GM19238 (cell line): ENCODE measurements around the gene DDX50.
A peak's percentile ranks its signal among the peaks of the same experiment; 100 is the strongest.
"Not testable (repeated sequence)": the region's sequence is repeated elsewhere in the genome, so short reads cannot be mapped to it uniquely, and the experiment has no call there.

Experiments
- DNase-seq: peaks from one replicate; pipeline ENCODE4 v3.0.0; 2011; ENCODE audit warnings: low spot score; ENCODE audit not compliant: insufficient read length

Gene DDX50, protein sequence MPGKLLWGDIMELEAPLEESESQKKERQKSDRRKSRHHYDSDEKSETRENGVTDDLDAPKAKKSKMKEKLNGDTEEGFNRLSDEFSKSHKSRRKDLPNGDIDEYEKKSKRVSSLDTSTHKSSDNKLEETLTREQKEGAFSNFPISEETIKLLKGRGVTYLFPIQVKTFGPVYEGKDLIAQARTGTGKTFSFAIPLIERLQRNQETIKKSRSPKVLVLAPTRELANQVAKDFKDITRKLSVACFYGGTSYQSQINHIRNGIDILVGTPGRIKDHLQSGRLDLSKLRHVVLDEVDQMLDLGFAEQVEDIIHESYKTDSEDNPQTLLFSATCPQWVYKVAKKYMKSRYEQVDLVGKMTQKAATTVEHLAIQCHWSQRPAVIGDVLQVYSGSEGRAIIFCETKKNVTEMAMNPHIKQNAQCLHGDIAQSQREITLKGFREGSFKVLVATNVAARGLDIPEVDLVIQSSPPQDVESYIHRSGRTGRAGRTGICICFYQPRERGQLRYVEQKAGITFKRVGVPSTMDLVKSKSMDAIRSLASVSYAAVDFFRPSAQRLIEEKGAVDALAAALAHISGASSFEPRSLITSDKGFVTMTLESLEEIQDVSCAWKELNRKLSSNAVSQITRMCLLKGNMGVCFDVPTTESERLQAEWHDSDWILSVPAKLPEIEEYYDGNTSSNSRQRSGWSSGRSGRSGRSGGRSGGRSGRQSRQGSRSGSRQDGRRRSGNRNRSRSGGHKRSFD

DNA sequence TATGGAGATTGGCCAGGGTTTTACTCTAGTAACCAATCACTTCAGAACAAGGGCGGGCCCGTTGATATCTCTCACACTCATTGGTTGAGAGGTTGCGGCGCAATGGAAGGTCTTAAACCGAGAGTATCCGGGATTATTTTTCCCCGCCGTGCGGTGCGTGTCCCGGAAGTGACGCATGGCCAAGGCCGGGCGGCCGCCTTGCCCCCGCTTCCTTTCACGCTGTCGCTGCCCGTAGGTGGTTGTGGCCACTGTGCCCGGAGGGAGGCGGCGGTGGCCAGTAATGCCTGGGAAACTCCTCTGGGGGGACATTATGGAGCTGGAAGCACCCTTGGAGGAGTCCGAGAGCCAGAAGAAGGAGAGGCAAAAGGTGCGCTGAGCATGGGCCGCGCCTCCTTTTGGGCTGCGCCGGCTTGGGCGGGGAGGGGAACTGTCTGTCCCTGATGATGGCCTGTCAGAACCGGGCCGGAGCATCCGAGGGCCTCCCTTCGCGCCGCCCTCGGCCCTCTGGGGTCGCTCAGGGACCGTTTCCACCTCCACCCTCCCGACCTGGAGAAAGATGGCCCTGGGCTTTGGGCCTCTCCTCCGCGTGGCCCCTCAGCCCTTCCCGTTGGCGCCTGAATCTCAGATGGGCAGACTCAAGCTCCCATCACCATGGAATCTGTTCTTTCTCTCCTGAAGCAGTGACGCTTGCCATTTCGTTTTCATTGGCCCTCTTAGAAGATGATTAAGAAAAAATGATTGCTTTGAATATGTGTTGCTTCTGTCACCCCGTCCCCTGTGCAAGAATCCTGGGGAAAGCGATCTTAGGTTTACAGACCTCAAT, at the start of gene DDX50:
TSS of gene DDX50 (plus strand) at position 211 of the 823 bp plus-strand sequence. CDS start at position 281, 70 bp downstream.
- peak; percentile 77 for DNase-seq

DNA sequence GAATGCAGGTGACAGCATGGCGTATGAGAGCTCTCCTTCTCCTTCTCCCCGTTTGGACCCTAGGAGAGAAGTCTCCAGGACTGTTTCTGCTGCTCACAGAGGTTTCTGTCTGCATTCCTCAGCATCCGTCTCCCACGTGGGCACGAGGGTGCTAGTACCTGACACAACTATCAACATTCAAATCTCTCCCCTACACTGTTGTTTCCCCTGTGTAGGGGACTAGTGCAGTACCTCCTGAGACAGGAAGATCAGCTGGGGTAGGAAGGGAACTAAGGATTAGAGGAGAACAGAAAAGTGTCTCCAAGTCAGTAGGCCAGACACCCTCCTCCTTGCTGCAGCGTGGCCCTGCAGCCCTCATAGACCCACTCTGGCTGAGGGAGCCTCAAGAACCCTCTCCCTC, 44.8 kb upstream of the DDX50 start:
- DNase-seq, result no peak

DNA sequence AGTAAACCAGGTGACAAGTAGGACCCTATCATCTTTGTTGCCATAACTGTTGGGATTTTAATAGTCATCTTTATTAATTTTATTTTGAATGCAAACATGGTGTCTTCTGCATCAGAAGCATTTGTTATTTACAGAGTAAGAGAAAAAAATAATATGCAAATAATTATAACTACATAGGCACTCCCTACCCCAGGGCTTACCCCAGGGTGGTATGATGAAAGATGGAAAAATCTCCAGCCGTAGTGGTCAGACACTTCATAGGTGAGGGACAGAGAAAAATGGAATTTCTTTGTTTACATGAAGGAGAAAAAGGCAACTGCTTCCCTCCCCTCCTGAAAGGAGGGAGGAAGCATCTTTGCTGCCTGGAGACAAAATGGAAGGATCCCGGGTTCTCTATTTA, 44.1 kb upstream of the DDX50 start:
- DNase-seq, result no peak

DNA sequence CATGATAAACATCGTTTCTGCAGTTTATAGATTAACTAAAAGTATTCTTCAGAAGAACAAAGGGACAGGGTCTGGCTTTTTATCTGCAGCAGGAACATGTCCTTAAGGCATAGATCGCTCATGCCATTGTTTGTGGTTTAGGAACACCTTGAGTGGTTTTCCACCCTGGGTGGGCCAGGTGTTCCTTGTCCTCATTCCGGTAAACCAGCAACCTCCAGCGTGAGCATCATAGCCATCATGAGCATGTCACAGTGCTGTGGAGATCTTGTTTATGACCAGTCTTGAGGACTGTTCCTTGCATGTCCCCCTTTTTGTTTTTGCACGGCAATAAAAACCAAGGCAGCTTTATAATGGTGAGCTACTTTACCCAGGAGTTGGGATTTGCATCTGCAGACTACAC, 39.9 kb upstream of the DDX50 start:
- DNase-seq, result no peak

DNA sequence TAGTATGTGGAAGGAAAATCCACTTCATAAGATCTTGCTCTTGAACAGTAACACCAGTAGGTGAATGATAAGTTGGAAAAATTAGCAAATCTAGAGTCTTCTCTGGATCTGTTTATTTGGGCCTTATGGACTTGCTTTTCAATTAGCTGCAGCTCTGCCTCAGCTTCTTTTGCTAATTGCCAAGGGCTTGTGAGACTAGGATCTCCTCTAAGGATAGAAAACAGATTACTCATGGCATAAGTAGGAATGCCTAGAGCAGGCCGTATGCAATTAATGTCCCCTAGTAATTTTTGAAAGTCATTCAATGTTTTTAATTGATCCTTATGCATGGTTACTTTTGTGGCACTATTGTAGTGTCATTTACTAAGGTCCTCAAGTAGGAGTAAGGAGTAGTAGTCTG, 36.5 kb upstream of the DDX50 start:
- no peak for DNase-seq

DNA sequence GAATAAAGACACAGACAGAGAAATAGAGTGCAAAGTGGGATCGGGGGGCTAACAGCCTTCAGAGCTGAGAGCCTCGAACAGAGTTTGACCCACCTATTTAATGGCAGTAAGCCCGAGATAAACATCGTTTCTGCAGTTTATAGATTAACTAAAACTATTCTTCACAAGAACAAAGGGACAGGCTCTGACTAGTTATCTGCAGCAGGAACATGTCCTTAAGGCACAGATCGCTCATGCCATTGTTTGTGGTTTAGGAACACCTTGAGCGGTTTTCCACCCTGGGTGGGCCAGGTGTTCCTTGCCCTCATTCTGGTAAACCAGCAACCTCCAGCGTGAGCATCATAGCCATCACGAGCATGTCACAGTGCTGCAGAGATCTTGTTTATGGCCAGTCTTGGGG, 32.9 kb upstream of the DDX50 start:
- not testable (repeated sequence) for DNase-seq

DNA sequence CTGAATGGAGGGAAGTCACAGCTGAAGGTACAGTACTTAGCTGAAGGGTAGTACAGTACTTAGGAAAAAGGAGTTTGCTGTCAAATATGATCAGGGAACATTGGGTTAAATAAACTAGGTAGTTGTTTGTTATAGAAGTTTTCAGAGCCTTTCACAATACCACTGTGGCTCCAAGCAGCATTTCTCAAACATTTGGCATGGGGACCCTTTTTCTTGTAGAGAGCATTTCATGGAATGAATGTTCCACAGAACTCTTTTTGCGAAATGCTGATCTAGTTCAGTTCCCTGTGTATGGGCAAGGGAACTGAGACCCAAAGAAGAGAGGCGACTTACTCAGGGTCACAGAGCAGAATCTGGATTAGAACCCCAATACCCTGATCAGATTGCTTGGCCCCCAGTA, 31.5 kb upstream of the DDX50 start:
- DNase-seq, result no peak

DNA sequence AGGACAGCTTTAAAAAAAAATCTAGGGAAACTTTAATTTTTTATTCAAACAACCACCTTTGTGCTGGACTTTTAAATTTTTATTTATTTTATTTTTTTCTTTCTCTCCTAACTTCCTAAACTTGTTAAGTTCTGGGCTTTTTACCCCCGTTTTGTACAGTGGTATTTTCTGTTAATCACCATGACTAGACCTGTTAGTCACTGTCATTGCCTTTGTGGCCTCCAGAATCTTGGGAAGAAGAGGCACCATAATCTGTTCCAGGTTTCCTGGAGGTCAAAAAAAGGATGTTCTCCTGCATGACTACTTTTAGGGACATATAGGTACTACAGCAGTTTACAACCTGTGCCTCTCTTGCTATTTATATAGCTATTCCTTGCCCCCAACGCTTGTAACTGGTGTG, 31.1 kb upstream of the DDX50 start:
- no peak for DNase-seq

DNA sequence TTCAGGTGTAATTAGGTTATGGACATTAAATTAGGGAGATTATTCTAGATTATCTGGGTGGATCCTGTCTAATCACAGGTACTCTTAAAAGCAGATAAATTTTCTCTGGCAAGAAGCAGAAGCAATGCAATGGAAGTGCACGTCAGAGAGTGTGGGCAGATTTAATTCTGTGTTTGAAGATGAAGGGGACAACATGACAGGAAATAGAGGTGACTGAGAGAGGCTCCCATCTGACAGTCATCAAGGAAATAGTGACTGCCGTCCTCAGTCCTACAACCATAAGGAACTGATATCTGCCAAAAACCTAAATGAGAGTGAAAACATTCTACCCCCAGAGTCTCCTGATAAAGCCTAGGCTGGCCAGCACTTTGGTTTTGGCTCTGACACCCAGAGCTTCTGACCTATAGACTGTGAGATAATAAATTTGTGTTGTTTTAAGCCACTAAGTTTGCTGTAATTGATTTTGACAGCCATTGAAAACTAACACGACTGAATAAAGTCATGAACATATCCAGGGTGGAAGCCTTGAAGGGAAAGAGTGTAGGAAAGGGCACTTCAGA, 30.5 kb upstream of the DDX50 start:
- DNase-seq, result no peak

DNA sequence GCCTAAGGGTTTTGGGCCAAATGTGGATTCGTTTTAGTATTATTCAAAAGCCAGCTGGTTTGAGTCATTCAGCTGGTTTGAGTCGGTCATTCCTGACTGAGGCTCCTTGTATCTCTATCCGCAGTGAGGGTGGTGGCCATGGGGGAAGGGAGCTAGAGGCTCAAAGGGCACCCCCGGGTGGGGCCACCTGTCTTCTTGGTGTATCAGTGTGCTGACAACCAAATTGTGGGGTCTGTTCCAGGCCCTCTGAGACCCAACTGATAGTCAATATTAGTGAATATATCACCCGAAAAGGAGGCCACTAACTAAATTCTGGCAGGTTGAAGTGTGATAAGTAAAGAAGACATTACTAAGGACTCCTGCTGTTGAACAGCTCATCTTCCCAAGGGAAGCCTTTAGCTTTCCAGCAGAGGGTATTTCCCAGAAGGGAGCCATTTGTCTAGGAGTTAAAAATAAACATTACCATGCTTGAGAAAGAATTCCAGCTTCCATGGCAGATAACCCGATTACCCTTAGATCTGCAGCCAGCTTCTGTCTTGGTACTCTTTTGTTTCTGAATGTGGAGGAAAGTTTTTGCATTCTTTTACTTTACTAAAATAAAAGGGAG, 29.9 kb upstream of the DDX50 start:
- DNase-seq, result no peak

DNA sequence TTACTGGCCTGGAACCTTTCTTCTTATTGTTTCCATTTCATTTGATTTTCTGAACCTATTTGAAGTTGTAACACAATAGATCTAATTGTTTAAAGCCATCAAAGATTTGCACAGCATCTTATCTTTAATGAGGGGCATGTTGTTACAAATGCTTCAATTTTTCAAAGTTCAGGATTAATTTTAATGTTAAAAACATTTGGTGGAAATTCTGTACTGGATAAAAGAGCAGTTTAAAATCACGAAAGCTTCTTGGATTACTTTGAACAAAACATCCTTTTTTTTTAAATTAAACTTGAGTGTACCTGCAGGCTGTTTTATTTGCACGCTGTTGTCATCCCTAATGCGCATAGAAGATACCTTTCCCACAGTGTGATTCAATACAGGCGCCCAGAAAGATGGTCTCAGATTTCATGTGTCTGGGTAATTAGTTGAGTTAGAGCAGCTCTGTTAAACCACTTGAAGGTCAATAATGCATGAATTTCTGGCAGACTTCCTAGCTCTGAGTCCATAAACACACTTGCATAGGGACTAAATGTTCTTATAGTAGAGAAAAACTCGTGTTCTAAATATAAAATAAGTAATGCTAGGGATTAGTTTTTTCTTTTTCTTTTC, 29.3 kb upstream of the DDX50 start:
- no peak for DNase-seq

DNA sequence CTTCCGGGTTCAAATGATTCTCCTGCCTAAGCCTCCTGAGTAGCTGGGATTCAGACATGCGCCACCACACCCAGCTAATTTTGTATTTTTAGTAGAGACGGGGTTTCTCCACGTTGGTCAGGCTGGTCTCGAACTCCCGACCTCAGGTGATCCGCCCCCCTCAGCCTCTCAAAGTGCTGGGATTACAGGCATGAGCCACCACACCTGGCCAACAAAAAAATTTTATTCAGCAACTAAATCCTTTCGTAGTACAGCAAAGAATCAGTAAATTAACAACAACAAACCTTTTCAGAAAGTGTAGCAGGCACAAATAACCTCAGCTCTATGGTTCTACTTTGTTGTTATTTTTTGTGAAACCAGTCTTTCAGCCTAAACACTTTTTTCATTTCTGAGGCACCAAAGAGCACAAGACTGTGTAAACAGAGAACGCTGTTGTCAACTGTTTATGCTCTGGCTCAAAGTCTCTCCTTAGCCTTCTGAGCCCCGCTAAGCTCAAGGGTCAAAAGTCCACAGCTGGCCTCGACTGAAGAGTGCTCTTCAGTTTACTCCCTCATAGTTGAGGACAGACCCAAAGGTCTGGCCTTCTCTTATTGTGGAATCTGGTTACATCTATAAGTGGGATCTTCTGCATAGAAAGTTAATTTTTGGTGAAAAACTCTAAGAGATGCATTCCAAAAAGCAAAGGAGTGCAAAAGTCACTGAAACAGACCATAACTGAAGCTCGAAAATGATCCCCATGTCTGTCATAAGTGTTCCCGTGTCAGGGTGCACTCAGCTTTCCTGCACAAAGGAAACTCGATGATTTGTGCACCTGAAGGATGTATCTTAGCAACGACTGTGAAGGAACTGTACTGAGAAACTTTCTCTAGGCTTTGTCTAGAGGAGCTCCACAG, 24.6 kb upstream of the DDX50 start:
- no peak for DNase-seq

DNA sequence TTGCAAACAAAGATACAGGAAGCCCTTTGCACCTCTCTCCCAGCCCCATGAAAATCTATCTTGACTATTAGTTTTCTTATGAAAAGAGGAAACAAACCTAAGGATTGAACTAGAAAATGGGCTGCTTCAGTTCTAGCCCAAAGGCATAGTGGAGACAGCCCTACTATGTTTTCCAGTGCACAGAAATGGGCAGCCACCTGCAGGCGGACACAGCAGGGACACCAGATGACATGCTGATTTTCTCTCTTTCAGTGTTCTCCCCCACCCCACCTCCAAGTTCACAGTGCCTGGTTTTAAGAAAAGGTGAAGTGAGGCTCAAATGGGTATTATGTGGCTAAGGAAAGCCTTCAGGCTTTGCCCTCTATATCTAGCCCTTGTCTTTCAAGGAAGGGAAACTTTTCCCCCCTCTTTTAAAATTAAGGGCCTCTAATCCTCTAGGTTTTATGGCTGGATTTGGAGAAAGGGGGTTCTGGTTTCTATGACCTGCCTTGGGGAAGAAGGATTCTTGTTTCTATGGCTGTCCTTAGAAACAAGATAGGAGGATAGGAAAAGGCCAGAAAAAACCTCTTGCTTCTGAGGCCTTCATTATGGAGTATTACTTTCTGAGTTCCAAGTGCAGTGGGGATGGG, 23.5 kb upstream of the DDX50 start:
- DNase-seq, result no peak

DNA sequence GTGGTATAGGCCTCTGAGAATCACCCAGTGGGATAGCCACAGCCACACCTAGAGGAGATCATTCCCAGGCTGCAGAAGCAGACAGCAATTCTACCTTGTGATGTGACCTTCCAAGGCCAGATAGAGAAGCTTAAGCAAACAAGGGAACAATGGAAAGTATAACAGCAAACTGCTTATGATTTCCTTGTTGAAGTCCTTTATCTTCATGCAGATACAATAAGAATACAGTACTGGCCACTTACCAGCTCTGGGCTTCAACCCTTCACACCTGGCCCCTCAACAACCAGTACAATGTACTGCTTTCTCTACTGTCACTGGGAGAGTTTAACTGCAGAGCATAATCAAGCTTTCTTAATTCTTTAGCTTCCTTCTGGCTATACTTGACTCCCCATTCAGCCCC, 22.6 kb upstream of the DDX50 start:
- no peak for DNase-seq

DNA sequence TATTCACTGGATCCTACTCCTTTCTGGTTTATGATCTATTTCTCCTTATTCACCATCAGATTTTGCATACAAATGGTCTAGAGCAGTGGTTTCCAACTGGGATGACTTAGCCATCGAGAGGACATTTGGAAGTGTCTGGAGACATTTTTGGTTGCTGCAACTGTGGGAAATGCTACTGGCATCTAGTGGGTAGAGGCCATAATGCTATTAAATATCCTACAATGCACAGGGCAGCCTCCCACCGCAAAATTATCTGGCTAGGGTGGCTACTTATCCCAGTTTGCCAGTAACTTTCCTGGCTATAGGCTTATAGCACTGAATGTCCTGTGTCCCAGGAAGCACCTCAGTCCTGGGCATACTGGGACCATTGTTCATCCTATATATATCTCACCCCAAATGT, 21.5 kb upstream of the DDX50 start:
- DNase-seq, result no peak

DNA sequence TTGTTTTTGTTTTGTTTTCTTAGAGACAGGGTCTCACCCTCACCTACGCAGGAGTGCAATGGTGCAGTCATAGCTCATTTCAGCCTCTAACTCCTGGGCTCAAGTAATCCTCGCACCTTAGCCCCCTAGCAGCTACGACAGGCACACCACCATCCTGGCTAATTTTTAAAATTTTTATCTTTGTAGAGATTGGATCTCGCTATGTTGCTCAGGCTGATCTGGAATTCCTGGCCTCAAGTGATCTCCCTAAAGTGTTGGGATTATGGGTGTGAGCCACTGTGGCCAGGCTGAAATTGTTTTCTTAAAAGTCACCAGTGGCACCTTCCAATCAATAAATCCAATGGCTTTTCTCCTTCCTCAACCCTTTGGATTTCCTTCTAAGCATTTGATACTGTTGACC, 20.9 kb upstream of the DDX50 start:
- DNase-seq, result no peak

DNA sequence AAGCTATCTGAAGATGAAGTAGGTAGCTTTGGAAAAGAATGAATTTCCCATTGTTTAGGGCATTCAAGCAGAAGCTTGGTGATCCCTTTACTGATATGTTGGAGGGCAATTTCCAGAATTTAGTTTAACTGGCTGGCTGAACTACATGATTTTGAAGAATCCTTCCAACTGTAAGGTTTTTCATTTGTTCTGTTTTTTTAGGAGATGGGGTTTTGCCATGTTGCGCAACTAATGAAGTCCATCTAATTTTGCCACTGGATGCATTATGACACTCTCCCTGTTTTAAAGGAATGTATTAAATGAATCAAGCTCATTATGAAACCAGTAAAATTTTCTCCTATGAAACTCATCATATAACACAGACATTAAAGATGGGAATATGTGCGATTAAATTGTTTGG, 6.1 kb upstream of the DDX50 start:
- no peak for DNase-seq

DNA sequence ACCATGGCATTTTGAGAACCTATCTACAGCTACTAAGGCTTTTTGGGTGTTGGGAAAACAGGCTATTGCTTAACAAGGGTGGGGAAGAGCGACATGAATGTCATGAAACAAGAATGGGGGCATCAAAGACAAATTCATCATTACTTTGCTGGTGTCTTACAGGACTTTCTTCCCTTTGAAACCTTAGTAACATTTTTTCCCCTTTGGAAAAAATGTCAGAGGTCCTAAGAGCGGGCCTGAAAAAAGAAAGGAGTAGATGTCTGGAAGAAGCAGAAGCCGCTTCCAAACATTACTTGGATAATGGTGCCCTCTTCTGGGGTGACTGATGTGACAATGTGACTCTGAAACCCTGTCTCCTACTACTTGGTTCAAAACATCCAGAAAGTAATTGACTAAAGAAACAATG, 3.8 kb upstream of the DDX50 start:
- no peak for DNase-seq

DNA sequence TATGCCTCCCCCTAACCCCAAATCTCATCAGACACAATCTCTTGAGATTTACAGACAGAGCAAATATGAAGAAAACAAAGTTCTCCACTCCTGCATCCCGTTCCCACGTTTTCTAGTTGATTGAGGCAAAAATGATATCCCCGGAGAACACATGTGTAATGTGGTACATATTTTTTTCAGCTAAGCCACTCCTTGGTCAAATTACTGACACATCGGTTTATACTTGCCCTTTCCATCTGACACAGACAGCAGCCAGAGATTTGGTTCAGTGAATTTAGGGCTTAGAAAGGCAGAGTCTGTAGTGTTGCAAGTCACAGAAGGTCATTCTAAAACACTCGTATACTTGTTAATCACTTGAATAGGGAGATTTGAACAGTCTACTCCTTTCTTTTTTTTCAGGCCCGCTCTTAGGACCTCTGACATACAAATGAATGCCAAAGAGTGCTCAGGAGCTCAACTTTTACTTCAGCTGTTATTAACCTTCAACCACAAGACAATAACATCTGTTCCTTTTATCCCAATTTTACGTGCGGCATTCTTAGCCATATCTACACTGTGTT, 1.8 kb upstream of the DDX50 start:
- DNase-seq, result no peak
